ENCODE data around the gene SLC24A3.

Gene SLC24A3

DNA sequence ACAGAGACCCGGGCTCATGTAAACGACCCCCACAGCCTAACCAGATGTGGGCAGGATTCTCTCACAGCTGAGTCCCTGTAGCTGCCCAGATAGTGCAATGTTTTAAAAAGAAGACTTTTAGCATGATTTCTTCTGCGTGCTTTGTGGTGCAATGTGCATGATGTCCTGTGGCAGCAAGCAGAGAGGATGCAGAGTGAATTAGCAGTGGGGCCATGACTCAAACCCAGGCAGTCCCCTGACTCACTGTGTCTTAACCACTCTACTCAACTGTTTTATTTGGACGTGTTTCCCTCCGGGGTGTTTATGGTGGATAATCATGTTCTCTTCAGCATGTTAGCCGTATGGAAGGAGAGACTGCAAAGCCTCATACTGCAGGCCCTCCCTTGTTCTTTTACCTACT is 247.9 kb downstream of the SLC24A3 start:
- TF ChIP-seq, protein P1, sequence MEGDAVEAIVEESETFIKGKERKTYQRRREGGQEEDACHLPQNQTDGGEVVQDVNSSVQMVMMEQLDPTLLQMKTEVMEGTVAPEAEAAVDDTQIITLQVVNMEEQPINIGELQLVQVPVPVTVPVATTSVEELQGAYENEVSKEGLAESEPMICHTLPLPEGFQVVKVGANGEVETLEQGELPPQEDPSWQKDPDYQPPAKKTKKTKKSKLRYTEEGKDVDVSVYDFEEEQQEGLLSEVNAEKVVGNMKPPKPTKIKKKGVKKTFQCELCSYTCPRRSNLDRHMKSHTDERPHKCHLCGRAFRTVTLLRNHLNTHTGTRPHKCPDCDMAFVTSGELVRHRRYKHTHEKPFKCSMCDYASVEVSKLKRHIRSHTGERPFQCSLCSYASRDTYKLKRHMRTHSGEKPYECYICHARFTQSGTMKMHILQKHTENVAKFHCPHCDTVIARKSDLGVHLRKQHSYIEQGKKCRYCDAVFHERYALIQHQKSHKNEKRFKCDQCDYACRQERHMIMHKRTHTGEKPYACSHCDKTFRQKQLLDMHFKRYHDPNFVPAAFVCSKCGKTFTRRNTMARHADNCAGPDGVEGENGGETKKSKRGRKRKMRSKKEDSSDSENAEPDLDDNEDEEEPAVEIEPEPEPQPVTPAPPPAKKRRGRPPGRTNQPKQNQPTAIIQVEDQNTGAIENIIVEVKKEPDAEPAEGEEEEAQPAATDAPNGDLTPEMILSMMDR (IDR thresholded peaks at IDR 0.05; ENCODE audit: low read depth, low read length, missing control alignments): no peak
- in situ Hi-C loops (cut with HindIII; ENCODE audit: low sequenced_read_pairs): no loop called here
- no peak for DNase-seq (ENCODE audit: low read depth)
- no peak overlapping the region for H3K4me3 ChIP-seq (ENCODE audit: low read depth, low read length)

DNA sequence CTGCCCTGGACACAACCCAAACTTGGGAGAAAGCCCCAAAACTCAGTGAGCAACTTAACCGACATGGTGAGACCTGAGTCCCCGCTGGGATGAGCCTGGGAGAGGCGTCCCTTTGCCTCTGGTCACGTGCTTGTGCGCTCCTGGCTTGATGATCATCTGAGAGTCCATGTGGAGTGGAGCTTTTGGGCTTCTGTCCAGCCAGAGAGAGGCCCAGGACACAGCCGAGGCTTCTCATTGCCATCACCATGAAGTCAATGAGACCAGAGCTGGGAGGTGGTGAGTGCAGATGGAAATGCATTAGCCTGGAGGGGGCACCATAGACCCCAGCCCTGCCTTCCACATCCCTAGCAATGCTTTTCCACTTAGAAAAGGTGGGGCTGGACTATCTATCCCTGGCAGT is 250.0 kb downstream of the SLC24A3 start:
- in situ Hi-C loops (cut with HindIII; ENCODE audit: low sequenced_read_pairs): no loop called here
- TF ChIP-seq, protein P1 (IDR thresholded peaks at IDR 0.05; ENCODE audit: low read depth, low read length, missing control alignments): no peak
- no peak overlapping the region for H3K4me3 ChIP-seq (ENCODE audit: low read depth, low read length)
- DNase-seq (ENCODE audit: low read depth): no peak

DNA sequence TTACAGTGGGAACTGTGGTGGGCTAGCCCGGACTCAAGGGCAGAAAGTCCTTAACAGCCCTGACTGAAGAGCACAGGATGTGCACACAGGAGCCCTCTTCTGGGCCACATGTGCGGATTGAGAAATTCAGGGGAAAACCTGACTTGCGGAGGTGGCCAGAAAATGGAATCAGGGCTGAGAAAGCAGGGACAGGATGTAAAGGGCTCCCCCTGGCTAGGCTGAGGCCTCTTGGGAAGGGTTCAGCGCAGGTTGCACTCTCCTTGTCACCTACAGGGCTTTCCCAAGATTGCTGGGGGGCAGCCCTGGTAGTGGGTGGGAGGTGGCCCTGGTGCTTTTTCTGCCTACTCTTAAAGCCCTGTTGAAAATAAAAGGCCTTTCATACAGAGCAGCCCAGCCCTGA is 251.2 kb downstream of the SLC24A3 start:
- DNase-seq (ENCODE audit: low read depth): no peak
- TF ChIP-seq, protein P1 (IDR thresholded peaks at IDR 0.05; ENCODE audit: low read depth, low read length, missing control alignments): no peak
- in situ Hi-C loops (cut with HindIII; ENCODE audit: low sequenced_read_pairs): no loop called here
- no peak overlapping the region for H3K4me3 ChIP-seq (ENCODE audit: low read depth, low read length)

DNA sequence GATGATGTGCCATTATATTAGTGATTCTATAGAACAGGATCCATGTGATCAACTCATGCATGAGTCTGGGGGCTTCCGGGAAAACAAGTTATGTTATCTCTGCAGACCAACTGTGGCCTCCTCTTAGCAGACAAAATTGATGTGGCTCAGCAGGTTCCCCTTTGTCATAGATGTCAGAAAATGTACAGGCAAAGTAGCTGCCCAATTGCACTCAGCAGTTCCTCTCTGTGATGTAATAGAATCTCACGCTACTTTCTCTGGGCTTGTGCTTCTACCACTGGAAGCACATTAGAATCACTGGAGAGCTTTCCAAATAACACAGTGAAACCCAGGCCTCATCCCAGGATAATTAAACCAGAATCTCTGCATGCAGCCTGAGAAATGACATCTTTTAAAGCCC is 253.1 kb downstream of the SLC24A3 start:
- no peak for DNase-seq (ENCODE audit: low read depth)
- in situ Hi-C loops (cut with HindIII; ENCODE audit: low sequenced_read_pairs): no loop called here
- TF ChIP-seq, protein P1 (IDR thresholded peaks at IDR 0.05; ENCODE audit: low read depth, low read length, missing control alignments): no peak
- no peak overlapping the region for H3K4me3 ChIP-seq (ENCODE audit: low read depth, low read length)

DNA sequence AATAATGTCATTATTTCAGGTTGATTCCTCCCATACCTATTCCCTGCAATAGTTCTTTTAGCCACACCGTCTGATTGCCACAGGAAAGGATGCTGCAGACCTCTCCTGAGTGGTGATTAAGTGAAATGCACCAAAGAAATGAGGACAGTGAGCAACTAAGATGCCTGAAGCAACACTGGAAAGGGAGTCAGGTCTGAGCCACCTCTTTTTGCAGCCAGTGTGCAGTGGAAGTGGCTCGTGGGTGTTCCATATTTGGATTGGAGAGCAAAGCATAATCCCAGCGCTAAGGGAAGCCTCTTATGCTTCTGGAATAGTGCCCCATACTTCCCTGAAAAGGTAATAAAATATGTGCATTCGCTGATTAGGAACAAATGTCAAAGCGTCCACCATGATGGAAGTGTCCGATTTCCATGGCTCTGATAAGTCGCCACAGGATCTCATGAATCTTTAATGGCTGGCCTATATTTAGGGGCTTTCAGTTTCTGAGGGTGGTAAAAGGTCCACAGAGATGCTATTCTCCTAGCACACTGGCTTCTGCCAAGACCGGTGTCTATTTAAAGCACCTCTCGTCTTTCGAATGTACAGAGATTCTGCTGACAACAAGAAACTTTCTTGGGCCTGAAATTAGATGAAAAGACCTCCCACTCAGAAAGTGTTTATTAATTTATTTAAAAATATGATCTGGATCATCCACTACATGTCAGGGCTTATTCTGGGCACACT is 253.9 kb downstream of the SLC24A3 start:
- DNase-seq (ENCODE audit: low read depth): no peak

DNA sequence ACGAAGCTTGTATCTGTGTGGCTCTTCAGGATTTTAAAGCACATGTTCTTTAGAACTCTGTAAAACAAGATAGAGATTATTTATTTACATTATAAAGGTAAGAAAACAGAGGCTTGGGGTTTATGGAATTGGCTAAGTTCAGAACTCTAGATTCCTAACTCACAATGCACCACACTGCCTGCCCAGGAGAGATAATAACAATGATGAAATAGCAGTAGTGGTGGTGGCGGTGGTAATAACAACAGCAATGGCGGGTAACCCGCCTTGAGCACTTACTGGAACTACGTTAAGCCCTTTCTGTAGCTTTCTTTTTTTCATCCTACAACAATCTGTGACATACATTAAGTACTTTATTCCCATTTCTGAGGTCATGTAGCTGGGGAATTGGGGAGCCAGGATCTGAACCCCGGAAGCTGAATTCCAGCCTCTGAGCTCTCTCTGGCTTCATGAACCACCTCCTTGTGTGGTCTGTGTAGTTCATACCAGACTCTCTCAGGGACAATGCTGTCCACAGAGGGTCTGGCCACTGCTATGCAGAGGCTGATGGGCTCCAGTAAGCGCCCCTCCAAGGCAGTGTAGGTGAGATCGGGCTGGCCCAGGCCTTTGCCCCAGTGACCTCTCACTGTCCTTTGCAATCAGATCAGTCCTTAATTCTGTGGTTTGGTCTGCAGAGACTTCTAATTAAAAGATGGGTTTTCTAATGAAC is 260.9 kb downstream of the SLC24A3 start:
- in situ Hi-C loops (cut with HindIII; ENCODE audit: low sequenced_read_pairs): no loop called here
- no peak for DNase-seq (ENCODE audit: low read depth)
- TF ChIP-seq, protein P1 (IDR thresholded peaks at IDR 0.05; ENCODE audit: low read depth, low read length, missing control alignments): no peak
- no peak overlapping the region for H3K4me3 ChIP-seq (ENCODE audit: low read depth, low read length)

More for the DNA sequence above, 253.9 kb downstream of the SLC24A3 start:
- in situ Hi-C loops (cut with HindIII; ENCODE audit: low sequenced_read_pairs): no loop called here
- TF ChIP-seq, protein P1 (IDR thresholded peaks at IDR 0.05; ENCODE audit: low read depth, low read length, missing control alignments): no peak
- no peak overlapping the region for H3K4me3 ChIP-seq (ENCODE audit: low read depth, low read length)
